ENCODE measurements around the gene SDCCAG8.

Gene SDCCAG8

DNA sequence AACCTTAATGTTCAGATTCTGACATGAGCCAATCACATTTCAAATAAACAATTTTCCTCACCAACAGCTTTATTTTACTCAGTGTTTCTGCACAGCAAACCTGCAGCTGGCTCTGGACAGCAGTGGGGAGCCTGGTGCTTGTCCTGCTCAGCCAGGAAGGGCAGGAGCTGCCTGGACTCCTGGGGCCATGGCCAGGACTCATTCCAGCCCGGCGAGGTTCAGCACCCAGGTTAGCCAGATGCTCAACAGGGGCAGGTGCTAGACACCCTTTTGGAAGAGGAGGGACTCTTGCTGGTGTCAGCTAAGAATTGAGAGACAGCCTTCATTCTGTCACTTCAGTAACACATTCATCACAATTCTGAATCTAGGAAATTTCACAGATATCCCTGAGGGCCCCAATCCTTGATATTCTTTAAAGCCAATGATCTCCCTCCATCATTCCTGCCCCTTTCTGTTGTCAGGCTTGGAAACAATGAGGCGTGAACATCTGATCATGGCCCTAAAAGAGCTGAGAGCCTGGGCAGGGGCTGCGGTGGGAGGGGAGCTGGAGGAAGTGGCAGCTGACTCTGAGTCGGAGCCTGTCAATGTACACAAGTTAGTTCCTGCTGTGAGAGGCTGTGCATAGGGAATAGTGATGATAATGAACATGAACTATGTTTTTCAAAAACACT is 251.3 kb downstream of the SDCCAG8 start:
- Histone ChIP-seq H3K4me3 (ENCODE audit: low read depth, low read length) (no peak overlapping the region), H3K36me3 (replicated peaks) (no peaks in the 10 kb centered on the region), H3K27me3 (replicated peaks) (no peaks in the 10 kb centered on the region), H3K27ac (no peak overlapping the region)
- TF ChIP-seq, protein P1, sequence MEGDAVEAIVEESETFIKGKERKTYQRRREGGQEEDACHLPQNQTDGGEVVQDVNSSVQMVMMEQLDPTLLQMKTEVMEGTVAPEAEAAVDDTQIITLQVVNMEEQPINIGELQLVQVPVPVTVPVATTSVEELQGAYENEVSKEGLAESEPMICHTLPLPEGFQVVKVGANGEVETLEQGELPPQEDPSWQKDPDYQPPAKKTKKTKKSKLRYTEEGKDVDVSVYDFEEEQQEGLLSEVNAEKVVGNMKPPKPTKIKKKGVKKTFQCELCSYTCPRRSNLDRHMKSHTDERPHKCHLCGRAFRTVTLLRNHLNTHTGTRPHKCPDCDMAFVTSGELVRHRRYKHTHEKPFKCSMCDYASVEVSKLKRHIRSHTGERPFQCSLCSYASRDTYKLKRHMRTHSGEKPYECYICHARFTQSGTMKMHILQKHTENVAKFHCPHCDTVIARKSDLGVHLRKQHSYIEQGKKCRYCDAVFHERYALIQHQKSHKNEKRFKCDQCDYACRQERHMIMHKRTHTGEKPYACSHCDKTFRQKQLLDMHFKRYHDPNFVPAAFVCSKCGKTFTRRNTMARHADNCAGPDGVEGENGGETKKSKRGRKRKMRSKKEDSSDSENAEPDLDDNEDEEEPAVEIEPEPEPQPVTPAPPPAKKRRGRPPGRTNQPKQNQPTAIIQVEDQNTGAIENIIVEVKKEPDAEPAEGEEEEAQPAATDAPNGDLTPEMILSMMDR (IDR thresholded peaks at IDR 0.05; ENCODE audit: low read depth, low read length, missing control alignments): no peak
- DNase-seq: no peak
- in situ Hi-C loops (cut with HindIII; ENCODE audit: low pct_ligation_motif_present, low sequenced_read_pairs): no loop called here

DNA sequence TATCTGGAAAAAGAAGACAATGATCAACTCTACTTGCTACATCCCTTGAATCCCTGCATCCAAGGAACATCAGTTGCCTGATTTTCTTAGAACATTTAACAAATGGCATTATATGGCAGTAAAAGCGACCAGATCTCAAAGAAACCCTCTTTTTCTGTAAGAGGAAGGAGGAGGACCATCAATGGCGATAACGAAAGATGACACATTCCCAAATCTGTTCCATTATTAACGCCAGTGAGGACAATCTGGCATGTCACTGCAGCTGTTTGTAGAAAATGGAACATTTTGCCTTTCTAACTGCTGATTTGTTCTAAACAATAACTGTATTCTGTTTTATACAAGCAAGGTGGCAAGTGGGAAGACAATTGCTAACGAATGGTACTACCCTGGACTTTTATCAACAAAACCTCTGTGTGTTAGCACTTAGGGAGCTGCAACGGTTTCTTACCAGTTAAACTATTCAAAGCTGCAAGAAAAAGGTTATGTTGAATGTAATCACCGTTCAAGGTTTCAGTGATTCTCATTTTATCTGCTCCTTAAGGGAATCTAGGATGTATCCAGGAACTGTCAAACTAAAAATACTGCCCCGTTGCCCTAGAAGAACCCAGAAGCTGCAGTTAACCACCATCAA is 251.9 kb downstream of the SDCCAG8 start:
- TF ChIP-seq, protein P1 (IDR thresholded peaks at IDR 0.05; ENCODE audit: low read depth, low read length, missing control alignments): no peak
- DNase-seq: no peak
- no peaks in the 10 kb centered on the region for H3K27me3 ChIP-seq (replicated peaks)
- no peak overlapping the region for H3K27ac ChIP-seq
- no peak overlapping the region for H3K4me3 ChIP-seq (ENCODE audit: low read depth, low read length)
- no peaks in the 10 kb centered on the region for H3K36me3 ChIP-seq (replicated peaks)
- in situ Hi-C loops (cut with HindIII; ENCODE audit: low pct_ligation_motif_present, low sequenced_read_pairs): no loop called here

DNA sequence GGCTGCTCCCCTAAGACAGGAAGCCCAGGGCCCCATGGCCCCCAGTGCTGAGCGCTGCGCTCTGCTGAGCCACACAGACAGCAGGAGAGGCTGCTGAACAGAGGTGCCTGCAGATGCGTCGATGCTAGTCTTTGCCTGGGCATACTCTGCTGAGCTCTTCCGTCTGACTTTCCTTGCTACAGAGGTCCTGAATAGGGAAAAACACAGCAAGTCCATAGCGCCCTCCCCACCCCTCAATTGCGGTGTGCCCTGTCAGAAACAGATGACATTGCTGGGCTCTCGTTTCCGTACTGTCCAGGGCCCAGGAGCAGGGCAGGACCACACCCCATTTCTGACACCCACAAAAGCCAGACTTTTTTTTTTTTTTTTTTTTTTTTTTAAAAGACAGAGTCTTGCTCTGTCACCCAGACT is 252.5 kb downstream of the SDCCAG8 start:
- Histone ChIP-seq H3K27me3 (replicated peaks) (no peaks in the 10 kb centered on the region), H3K36me3 (replicated peaks) (no peaks in the 10 kb centered on the region), H3K4me3 (ENCODE audit: low read depth, low read length) (no peak overlapping the region), H3K27ac (no peak overlapping the region)
- TF ChIP-seq, protein P1 (IDR thresholded peaks at IDR 0.05; ENCODE audit: low read depth, low read length, missing control alignments): no peak
- in situ Hi-C loops (cut with HindIII; ENCODE audit: low pct_ligation_motif_present, low sequenced_read_pairs): no loop called here
- DNase-seq: no peak

DNA sequence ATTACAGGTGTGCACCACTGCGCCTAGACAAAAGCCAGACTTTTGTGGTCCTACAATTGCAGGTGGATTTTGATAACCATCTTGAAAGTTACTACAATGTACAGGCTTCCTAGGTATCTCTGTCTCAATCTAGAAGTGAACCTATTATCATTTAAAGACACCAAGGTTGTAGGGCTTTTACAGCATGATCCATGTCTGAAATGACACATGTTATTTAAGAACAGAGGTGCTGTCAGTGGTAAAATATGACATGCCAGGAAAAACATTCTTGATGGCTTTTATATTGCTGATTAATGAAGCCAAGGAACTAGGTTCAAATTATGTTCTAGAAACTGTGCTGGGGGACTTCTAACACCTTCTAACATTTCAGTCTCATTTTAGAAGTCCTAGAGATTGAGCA is 253.1 kb downstream of the SDCCAG8 start:
- Histone ChIP-seq H3K27ac (no peak overlapping the region), H3K4me3 (ENCODE audit: low read depth, low read length) (no peak overlapping the region), H3K27me3 (replicated peaks) (no peaks in the 10 kb centered on the region), H3K36me3 (replicated peaks) (no peaks in the 10 kb centered on the region)
- DNase-seq: no peak
- TF ChIP-seq, protein P1 (IDR thresholded peaks at IDR 0.05; ENCODE audit: low read depth, low read length, missing control alignments): no peak
- in situ Hi-C loops (cut with HindIII; ENCODE audit: low pct_ligation_motif_present, low sequenced_read_pairs): no loop called here

DNA sequence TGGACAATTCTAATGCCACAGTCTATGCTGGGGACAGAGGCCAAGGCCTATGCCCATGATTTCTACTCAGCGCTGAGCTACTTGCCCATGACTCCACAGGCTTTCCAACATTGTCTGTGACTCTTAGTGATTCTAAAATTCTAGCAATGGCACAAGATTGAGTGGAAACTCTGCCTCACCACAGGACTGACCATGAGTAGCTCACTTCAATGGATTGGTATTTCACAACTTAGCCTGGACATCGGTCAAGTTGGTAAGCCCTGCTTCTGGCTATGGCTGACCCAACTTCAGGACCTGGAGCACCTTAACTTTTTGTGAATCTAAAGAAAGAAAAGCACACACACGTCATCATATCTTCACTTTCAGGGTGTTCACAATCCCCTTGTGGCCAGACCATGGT is 255.1 kb downstream of the SDCCAG8 start:
- in situ Hi-C loops (cut with HindIII; ENCODE audit: low pct_ligation_motif_present, low sequenced_read_pairs): no loop called here
- no peaks in the 10 kb centered on the region for H3K27me3 ChIP-seq (replicated peaks)
- no peak for DNase-seq
- H3K36me3 ChIP-seq (replicated peaks): no peaks in the 10 kb centered on the region
- H3K27ac ChIP-seq: no peak overlapping the region
- TF ChIP-seq, protein P1 (IDR thresholded peaks at IDR 0.05; ENCODE audit: low read depth, low read length, missing control alignments): no peak
- no peak overlapping the region for H3K4me3 ChIP-seq (ENCODE audit: low read depth, low read length)
